Ovary (tissue), 3 donors: ENCODE measurements around the gene OR1E2.
"Not testable (repeated sequence)": the region's sequence is repeated elsewhere in the genome, so short reads cannot be mapped to it uniquely, and the experiment has no call there.

Source experiments
- CTCF ChIP-seq, 3 donors: fragments of 450-650 bp in 2 of 3; fragments of 200-600 bp in 1 of 3; IDR thresholded peaks; one replicate each; pipeline versions ENCODE4 v1.5.1 to v1.8.0; 2016 to 2022; ENCODE audit warnings: antibody characterized with exemption in 3 of 3, mild to moderate bottlenecking in 1 of 3
- EP300 ChIP-seq: sonication (generic); formaldehyde crosslinking; IDR thresholded peaks from one replicate; pipeline ENCODE4 v1.6.1; 2017; ENCODE audit warnings: antibody characterized with exemption
- donor health status: DM: no; HTN: no; CAD: no.

DNA sequence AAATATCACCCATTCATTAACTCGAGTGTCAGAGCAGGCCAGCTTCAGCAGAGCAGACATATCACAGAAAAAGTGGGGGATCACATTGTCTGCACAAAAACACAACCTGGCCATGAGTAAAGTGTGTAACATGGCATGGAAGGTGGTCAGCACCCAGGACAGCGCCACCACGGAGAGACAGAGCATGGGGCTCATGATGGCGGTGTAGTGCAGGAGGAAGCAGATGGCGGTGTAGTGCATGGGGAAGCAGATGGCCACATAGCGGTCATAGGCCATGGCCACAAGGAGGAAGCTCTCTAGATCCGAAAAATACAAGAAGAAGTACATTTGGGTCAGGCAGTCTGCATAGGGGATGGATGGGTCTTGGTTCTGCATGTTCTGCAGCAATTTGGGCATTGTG is 426 bp downstream of the OR1E2 start:
- TF ChIP-seq CTCF (IDR thresholded peaks at IDR 0.05); EP300: not testable (repeated sequence)
